Upper lobe of left lung (tissue), 4 donors: Measurements from ENCODE around the gene RACK1.

Experiments used
- POLR2A ChIP-seq, 4 donors: fragments of 450-650 bp; IDR thresholded peaks; one replicate each; pipeline ENCODE4 v1.5.1; 2016 to 2017; ENCODE audit warnings: antibody characterized with exemption in 4 of 4, mild to moderate bottlenecking in 2 of 4
- TF ChIP-seq, protein P1 (sequence below), 6 experiments: fragments of 450-650 bp in 4 of 6; fragments of 200-600 bp in 2 of 6; sonication (generic) in 2 of 6; IDR thresholded peaks; one replicate each; pipeline ENCODE4 v1.5.1; 2016 to 2019; ENCODE audit warnings: antibody characterized with exemption in 6 of 6

DNA sequence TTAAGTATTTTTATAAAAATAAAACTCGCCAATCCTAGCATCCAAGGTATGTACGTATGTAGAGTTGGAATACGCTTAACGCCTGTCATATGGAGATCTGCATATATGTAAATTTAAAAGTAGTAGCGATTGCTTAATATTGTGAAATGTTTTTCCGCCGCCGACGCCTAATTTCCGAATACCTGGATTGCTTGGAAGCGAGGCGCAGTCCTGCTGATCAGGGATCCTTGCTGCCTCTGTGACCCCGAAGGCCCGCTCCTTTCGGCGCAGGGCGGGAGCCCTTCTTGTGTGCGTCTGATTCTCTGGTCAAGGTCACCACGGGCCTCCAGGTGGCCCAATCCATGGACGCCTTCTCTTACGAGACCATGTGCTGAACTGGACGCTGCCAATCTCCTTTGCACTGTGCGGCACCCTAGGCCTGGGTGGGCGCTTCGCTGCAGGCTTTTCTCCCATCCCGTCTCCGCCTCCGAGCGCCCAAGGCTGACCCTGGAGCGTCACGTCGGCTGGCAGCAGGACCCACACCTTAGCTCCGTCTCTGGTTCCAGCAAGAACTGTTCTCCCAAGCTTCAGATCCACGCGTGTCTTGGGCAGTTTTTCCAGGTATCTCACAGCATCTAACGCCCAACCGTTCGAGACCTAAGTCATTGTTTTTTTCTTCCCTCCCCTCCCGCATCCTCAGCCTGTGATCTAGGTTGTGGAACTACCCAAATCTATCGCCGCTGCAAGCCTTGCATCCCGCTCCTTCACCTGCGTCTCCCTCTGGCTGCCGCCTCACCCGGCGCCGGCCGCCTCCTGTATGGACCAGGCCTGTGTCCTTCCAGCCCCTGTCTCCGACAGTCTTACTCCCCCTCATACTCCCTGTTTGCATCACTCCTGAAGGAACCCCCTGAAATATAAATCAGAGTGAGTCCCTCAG, 24.2 kb downstream of the RACK1 start:
- TF ChIP-seq, protein P1, sequence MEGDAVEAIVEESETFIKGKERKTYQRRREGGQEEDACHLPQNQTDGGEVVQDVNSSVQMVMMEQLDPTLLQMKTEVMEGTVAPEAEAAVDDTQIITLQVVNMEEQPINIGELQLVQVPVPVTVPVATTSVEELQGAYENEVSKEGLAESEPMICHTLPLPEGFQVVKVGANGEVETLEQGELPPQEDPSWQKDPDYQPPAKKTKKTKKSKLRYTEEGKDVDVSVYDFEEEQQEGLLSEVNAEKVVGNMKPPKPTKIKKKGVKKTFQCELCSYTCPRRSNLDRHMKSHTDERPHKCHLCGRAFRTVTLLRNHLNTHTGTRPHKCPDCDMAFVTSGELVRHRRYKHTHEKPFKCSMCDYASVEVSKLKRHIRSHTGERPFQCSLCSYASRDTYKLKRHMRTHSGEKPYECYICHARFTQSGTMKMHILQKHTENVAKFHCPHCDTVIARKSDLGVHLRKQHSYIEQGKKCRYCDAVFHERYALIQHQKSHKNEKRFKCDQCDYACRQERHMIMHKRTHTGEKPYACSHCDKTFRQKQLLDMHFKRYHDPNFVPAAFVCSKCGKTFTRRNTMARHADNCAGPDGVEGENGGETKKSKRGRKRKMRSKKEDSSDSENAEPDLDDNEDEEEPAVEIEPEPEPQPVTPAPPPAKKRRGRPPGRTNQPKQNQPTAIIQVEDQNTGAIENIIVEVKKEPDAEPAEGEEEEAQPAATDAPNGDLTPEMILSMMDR (IDR thresholded peaks at IDR 0.05): no peak
- TF ChIP-seq POLR2A (IDR thresholded peaks at IDR 0.05): no peak
